ENCODE measurements around the gene KRTAP5-11. TPM values are rescaled to one million over a fixed set of nuclear protein-coding genes. Genes with fewer than 3 reads are reported as not detected.

The KRTAP5-11 gene
- total RNA-seq, 2 donors from 2014 or later = 2.9 to 5.7 TPM

DNA sequence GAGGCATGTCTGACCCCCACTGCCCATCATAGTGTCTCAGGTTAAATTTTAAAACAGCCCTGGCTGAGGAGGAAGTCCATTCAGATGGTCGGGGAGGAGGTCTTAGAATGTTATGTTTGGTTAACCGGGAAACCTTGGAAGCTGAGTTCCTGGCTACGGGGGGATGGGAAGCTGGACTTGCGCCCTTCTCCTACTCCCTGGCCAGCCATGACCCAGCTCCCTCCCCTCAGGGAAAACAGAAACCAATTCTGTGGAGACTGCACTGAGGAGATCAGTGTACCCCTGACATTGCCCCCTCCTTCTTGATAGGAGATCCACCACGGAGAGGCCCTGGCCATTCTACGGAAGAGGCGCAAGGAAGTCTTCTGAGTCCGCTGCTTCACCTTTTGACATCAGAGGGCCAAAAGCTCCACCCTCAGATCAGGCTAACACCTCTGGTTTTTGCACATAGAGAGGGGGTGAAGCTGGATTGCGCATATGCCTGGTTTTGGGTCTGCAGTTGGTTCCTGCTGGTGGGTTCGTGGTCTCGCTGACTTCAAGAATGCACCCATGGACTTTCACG is 37.2 kb downstream of the KRTAP5-11 start:
- H3K4me3 Mint-ChIP-seq = no peak overlapping the region
- peaks cover 24% of the 10 kb centered on the region for H3K27me3 Mint-ChIP-seq (ENCODE audit: insufficient read depth)
- peaks cover 32% of the 10 kb centered on the region for H3K9me3 Mint-ChIP-seq
- H3K36me3 Mint-ChIP-seq (ENCODE audit: low read depth) = peaks cover 10% of the 10 kb centered on the region
- no peaks in the 10 kb centered on the region for H3K36me3 ChIP-seq (ENCODE audit: control insufficient read depth, insufficient read depth, low read length)
- WGBS, 2 experiments (ENCODE audit: insufficient coverage in 1 of 2, insufficient read length in 1 of 2) = 95% methylated on average over 8 to 12 of the region's 12 CpGs
- peak overlapping the region; percentile 71 for H3K4me3 ChIP-seq (ENCODE audit: low read length)
- H3K4me1 ChIP-seq (ENCODE audit: control insufficient read depth, insufficient read depth, low read length) = peaks cover 19% of the 10 kb centered on the region
- H3K4me1 Mint-ChIP-seq = peaks cover 25% of the 10 kb centered on the region
- no peak overlapping the region for H3K9ac ChIP-seq (ENCODE audit: extremely low read depth, low read length, poor library complexity, severe bottlenecking)
- H3K27me3 ChIP-seq (ENCODE audit: control insufficient read depth, insufficient read depth, low read length, poor library complexity, severe bottlenecking) = no peaks in the 10 kb centered on the region
- H3K27ac ChIP-seq (ENCODE audit: low read depth, low read length) = no peak overlapping the region
- peaks cover 22% of the 10 kb centered on the region for H3K9me3 ChIP-seq (ENCODE audit: control insufficient read depth, low read length)
- no peak for DNase-seq
- TF ChIP-seq, protein P1, sequence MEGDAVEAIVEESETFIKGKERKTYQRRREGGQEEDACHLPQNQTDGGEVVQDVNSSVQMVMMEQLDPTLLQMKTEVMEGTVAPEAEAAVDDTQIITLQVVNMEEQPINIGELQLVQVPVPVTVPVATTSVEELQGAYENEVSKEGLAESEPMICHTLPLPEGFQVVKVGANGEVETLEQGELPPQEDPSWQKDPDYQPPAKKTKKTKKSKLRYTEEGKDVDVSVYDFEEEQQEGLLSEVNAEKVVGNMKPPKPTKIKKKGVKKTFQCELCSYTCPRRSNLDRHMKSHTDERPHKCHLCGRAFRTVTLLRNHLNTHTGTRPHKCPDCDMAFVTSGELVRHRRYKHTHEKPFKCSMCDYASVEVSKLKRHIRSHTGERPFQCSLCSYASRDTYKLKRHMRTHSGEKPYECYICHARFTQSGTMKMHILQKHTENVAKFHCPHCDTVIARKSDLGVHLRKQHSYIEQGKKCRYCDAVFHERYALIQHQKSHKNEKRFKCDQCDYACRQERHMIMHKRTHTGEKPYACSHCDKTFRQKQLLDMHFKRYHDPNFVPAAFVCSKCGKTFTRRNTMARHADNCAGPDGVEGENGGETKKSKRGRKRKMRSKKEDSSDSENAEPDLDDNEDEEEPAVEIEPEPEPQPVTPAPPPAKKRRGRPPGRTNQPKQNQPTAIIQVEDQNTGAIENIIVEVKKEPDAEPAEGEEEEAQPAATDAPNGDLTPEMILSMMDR (conservative IDR thresholded peaks at IDR 0.05) = no peak
- peak overlapping the region; percentile 14 for H3K27ac Mint-ChIP-seq

DNA sequence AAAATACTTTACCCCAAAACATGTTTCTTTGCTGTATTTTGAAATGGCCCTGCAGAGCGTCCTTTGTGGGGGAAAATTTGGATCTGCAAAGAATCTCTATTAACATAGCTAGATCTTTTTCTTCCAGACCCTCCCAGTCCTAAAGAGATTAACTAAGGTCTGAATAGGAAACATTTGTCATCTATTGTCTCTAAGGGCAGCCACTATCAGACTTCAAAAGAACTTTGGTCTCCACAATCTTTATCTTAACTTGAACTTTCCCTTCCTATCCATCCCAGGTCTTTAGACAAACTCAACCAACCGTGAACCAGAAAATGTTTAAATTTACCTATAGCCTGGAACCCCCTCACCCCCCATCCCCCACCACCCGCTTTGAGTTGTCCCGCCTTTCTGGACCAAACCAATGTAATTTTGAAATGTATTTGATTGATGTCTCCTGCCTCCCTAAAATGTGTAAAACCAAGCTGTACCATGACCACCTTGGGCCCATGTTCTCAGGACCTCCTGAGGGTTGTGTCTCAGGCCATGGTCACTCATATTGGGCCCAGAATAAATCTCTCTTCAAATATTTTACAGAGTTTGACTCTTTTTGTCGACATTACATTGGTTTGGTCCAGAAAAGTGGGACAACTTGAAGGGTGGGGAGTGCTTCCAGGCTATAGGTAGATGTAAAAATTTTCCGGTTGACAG is 38.0 kb downstream of the KRTAP5-11 start:
- Mint-ChIP-seq H3K4me1 (peaks cover 25% of the 10 kb centered on the region), H3K4me3 (peak overlapping the region; percentile 5), H3K27ac (peak overlapping the region; percentile 16), H3K9me3 (peaks cover 36% of the 10 kb centered on the region), H3K36me3 (ENCODE audit: low read depth) (peaks cover 10% of the 10 kb centered on the region), H3K27me3 (ENCODE audit: insufficient read depth) (peaks cover 17% of the 10 kb centered on the region)
- 64 to 68% methylated on average over 3 of the region's 6 CpGs for WGBS, 2 experiments (ENCODE audit: insufficient coverage in 1 of 2, insufficient read length in 1 of 2)
- no peak overlapping the region for H3K27ac ChIP-seq (ENCODE audit: low read depth, low read length)
- peak overlapping the region; percentile 51 for H3K4me3 ChIP-seq (ENCODE audit: low read length)
- no peaks in the 10 kb centered on the region for H3K36me3 ChIP-seq (ENCODE audit: control insufficient read depth, insufficient read depth, low read length)
- H3K27me3 ChIP-seq (ENCODE audit: control insufficient read depth, insufficient read depth, low read length, poor library complexity, severe bottlenecking) = no peaks in the 10 kb centered on the region
- TF ChIP-seq, protein P1 (conservative IDR thresholded peaks at IDR 0.05) = no peak
- H3K9ac ChIP-seq (ENCODE audit: extremely low read depth, low read length, poor library complexity, severe bottlenecking) = no peak overlapping the region
- peaks cover 24% of the 10 kb centered on the region for H3K9me3 ChIP-seq (ENCODE audit: control insufficient read depth, low read length)
- H3K4me1 ChIP-seq (ENCODE audit: control insufficient read depth, insufficient read depth, low read length) = peaks cover 19% of the 10 kb centered on the region
- DNase-seq = no peak

DNA sequence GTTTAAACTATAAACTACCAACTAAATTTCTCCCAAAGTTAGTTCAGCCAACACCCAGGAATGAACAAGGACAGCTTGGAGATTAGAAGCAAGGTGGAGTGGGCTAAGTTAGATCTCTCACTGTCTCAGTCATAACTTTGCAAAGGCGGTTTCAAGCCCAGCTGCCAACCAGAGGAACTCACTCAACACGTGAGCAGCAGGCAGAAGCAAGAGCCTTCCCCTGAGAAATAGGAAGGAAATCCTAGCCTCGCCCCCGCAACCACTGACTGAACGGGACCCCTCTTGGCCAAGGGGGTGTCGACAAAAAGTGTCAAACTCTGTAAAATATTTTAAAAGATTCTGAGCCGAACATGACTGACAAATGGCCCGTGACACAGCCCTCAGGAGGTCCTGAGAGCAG is 38.8 kb downstream of the KRTAP5-11 start:
- peaks cover 19% of the 10 kb centered on the region for H3K4me1 ChIP-seq (ENCODE audit: control insufficient read depth, insufficient read depth, low read length)
- H3K27ac ChIP-seq (ENCODE audit: low read depth, low read length) = no peak overlapping the region
- no peak overlapping the region for H3K9ac ChIP-seq (ENCODE audit: extremely low read depth, low read length, poor library complexity, severe bottlenecking)
- H3K4me3 ChIP-seq (ENCODE audit: low read length) = peak overlapping the region; percentile 51
- H3K27ac Mint-ChIP-seq = no peak overlapping the region
- no peaks in the 10 kb centered on the region for H3K27me3 ChIP-seq (ENCODE audit: control insufficient read depth, insufficient read depth, low read length, poor library complexity, severe bottlenecking)
- H3K9me3 Mint-ChIP-seq = peaks cover 38% of the 10 kb centered on the region
- WGBS, 2 experiments (ENCODE audit: insufficient coverage in 1 of 2, insufficient read length in 1 of 2) = 86 to 88% methylated on average over 8 of the region's 8 CpGs
- peaks cover 24% of the 10 kb centered on the region for H3K9me3 ChIP-seq (ENCODE audit: control insufficient read depth, low read length)
- no peak for DNase-seq
- H3K27me3 Mint-ChIP-seq (ENCODE audit: insufficient read depth) = peaks cover 9% of the 10 kb centered on the region
- H3K36me3 Mint-ChIP-seq (ENCODE audit: low read depth) = peaks cover 10% of the 10 kb centered on the region
- TF ChIP-seq, protein P1 (conservative IDR thresholded peaks at IDR 0.05) = no peak
- H3K4me1 Mint-ChIP-seq = peaks cover 31% of the 10 kb centered on the region
- H3K36me3 ChIP-seq (ENCODE audit: control insufficient read depth, insufficient read depth, low read length) = no peaks in the 10 kb centered on the region
- peak overlapping the region; percentile 5 for H3K4me3 Mint-ChIP-seq
